GOT3 (cell line): ENCODE results near the gene HJV.

ENCODE experiments used
- DNase-seq: peaks from one replicate; lab custom pipeline; 2025; ENCODE audit warnings: mixed read lengths; lab: John Stamatoyannopoulos, UW

The HJV gene

GRCh38 chr1:146021050-146021445 lies 487 bp downstream of the HJV start:
- DNase-seq: no peak

- DNase-seq: no peak
Measured at GRCh38 chr1:146020058-146021049, 1.2 kb downstream of the HJV start.

GRCh38 chr1:146019231-146020057 lies 2.1 kb downstream of the HJV start:
- no peak for DNase-seq

- DNase-seq: no peak
Measured at GRCh38 chr1:146016891-146017290, 4.6 kb downstream of the HJV start.

GRCh38 chr1:146013559-146013922 lies 8.0 kb downstream of the HJV start:
- DNase-seq: no peak

- no peak for DNase-seq
Measured at GRCh38 chr1:146012703-146013558, 8.6 kb downstream of the HJV start.

- DNase-seq: no peak
Measured at GRCh38 chr1:146010126-146010738, 11.3 kb downstream of the HJV start.

GRCh38 chr1:146007489-146008133 lies 13.9 kb downstream of the HJV start:
- no peak for DNase-seq

GRCh38 chr1:146001709-146002108 lies 19.8 kb downstream of the HJV start:
- no peak for DNase-seq

- DNase-seq: no peak
Measured at GRCh38 chr1:145999321-146000024, 22.1 kb downstream of the HJV start.

GRCh38 chr1:145997718-145998023 lies 23.9 kb downstream of the HJV start:
- no peak for DNase-seq

GRCh38 chr1:145997016-145997717 lies 24.4 kb downstream of the HJV start:
- no peak for DNase-seq

GRCh38 chr1:145996433-145997015 lies 25.0 kb downstream of the HJV start, which contains the start of gene TXNIP:
Gene TXNIP (minus strand): TSS chr1:145996579. CDS start chr1:145996266, 313 bp downstream.
- peak; percentile 89 for DNase-seq

GRCh38 chr1:145995964-145996432 lies 25.5 kb downstream of the HJV start:
- no peak for DNase-seq

GRCh38 chr1:145995148-145995881 lies 26.2 kb downstream of the HJV start:
- no peak for DNase-seq

GRCh38 chr1:145994391-145995120 lies 27.0 kb downstream of the HJV start:
- DNase-seq: no peak

- no peak for DNase-seq
Measured at GRCh38 chr1:145993618-145994390, 27.7 kb downstream of the HJV start.
